ES-I3 (cell line): ENCODE data around the gene SFPQ.

ENCODE experiments used
- H3K36me3 ChIP-seq: 2 replicates; pipeline ENCODE4 v1.6.1; 2013; ENCODE audit warnings: mild to moderate bottlenecking, low read length, control low read depth, moderate library complexity; ENCODE audit not compliant: insufficient read depth
- H3K4me1 ChIP-seq: 2 replicates; pipeline ENCODE4 v1.6.1; 2013; ENCODE audit warnings: mild to moderate bottlenecking, control low read depth, low read length; ENCODE audit not compliant: insufficient read depth
- H3K9ac ChIP-seq: 2 replicates; pipeline ENCODE4 v1.6.1; 2013; ENCODE audit warnings: low read depth, mild to moderate bottlenecking, low read length, moderate library complexity
- H3K9me3 ChIP-seq: 2 replicates; pipeline ENCODE4 v1.6.1; 2013; ENCODE audit warnings: mild to moderate bottlenecking, low read length, moderate library complexity; ENCODE audit not compliant: control insufficient read depth, insufficient read depth

Gene SFPQ

GRCh38 chr1:35136780-35137179 is 56.2 kb downstream of the SFPQ start:
- Histone ChIP-seq H3K9ac (no peak overlapping the region), H3K36me3 (no peaks in the 10 kb centered on the region), H3K9me3 (no peaks in the 10 kb centered on the region), H3K4me1 (no peaks in the 10 kb centered on the region)
